Neural crest cell (in vitro differentiated cells): Measurements from ENCODE around the gene FUBP3. TPM values are rescaled to one million over a fixed set of nuclear protein-coding genes. Genes with fewer than 3 reads are reported as not detected.

Experiments
- DNase-seq: peaks from one replicate; pipeline ENCODE4 v3.0.0; 2021; ENCODE audit warnings: low read depth, mixed read lengths, low spot score
- H3K27ac Mint-ChIP-seq: one replicate; pipeline ENCODE4 v1.8.0; 2021; ENCODE audit warnings: mild to moderate bottlenecking, mixed read lengths; ENCODE audit not compliant: unreplicated experiment
- H3K27me3 Mint-ChIP-seq: 2 replicates; pipeline ENCODE4 v1.8.0; 2021; ENCODE audit warnings: low read depth, mild to moderate bottlenecking, mixed read lengths
- H3K36me3 Mint-ChIP-seq: 2 replicates; pipeline ENCODE4 v1.8.0; 2021; ENCODE audit warnings: low read depth, mild to moderate bottlenecking, mixed read lengths
- H3K4me1 Mint-ChIP-seq: 2 replicates; pipeline ENCODE4 v1.8.0; 2021; ENCODE audit warnings: mixed read lengths
- H3K4me3 Mint-ChIP-seq: one replicate; pipeline ENCODE4 v1.8.0; 2021; ENCODE audit warnings: mild to moderate bottlenecking, mixed read lengths
- H3K9me3 Mint-ChIP-seq: 2 replicates; pipeline ENCODE4 v1.8.0; 2021; ENCODE audit warnings: mixed read lengths
- CTCF ChIP-seq: fragments of 200-600 bp; sonication (generic); conservative IDR thresholded peaks from 2 replicates; pipeline ENCODE4 v1.5.0; 2021; ENCODE audit warnings: antibody characterized with exemption, mild to moderate bottlenecking
- total RNA-seq: library from RNA; stranded (reverse); gene quantifications from 2 replicates; pipeline ENCODE4 v1.2.1, GENCODE V29; 2021

FUBP3 gene
- total RNA-seq, 1 donor from 2014 or later: 67.7 TPM

- Mint-ChIP-seq H3K4me3 (peak overlapping the region; percentile 41), H3K27ac (no peak overlapping the region), H3K27me3 (peaks cover 95% of the 10 kb centered on the region), H3K4me1 (peaks cover 19% of the 10 kb centered on the region), H3K9me3 (no peaks in the 10 kb centered on the region), H3K36me3 (peaks cover 3% of the 10 kb centered on the region)
- TF ChIP-seq CTCF: no peak
- no peak for DNase-seq
Measured at GRCh38 chr9:130668196-130668595, 88.8 kb downstream of the FUBP3 start.

DNA sequence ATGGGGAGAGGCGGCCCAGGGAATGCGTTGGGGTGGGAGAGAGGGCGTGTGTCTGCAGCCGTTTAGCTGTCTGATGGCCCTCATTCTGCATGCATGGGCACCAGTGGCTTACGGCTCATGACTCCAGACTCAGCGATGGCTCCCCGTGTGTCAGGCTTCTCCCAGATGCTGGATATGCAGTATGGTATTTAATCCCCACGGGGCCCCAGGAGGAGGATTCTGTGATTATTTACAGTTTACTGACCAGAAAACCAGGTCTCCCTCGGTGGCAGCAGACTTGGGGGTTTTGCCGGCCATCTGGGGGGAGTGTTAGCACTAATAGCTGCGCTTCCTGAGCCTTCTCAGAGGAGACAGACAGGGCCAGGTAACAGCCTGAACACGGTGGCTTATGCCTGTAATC, 89.3 kb downstream of the FUBP3 start:
- Mint-ChIP-seq H3K4me3 (no peak overlapping the region), H3K27me3 (peaks cover 92% of the 10 kb centered on the region)

DNA sequence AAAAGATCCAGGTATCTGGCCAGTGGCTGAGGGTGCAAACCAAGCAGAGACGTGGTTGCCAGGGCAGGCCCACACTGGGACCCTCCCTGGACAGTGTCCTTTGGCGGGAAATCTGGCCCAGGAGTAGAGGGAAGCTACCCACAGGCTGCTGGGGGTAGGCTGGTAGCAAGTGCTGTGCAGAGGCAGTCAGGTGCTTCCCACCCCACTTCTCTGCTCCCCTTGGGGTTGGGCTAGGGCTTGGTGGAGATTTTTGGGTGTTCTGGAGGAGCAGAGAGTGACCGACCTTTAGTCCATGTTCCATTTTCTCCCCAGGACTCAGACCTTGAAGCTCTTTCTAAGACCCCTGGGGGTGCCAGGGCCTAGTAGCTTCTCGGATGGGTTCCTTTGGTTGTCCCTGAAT, 90.6 kb downstream of the FUBP3 start:
- Mint-ChIP-seq H3K9me3 (no peaks in the 10 kb centered on the region), H3K27ac (no peak overlapping the region), H3K4me1 (peaks cover 19% of the 10 kb centered on the region), H3K36me3 (peaks cover 3% of the 10 kb centered on the region), H3K4me3 (no peak overlapping the region), H3K27me3 (peaks cover 79% of the 10 kb centered on the region)
- TF ChIP-seq CTCF: no peak
- no peak for DNase-seq

More for the DNA sequence above, 89.3 kb downstream of the FUBP3 start:
- Mint-ChIP-seq H3K36me3 (peaks cover 3% of the 10 kb centered on the region), H3K4me1 (peaks cover 19% of the 10 kb centered on the region), H3K27ac (no peak overlapping the region), H3K9me3 (no peaks in the 10 kb centered on the region)
- no peak for DNase-seq
- no peak for TF ChIP-seq CTCF

DNA sequence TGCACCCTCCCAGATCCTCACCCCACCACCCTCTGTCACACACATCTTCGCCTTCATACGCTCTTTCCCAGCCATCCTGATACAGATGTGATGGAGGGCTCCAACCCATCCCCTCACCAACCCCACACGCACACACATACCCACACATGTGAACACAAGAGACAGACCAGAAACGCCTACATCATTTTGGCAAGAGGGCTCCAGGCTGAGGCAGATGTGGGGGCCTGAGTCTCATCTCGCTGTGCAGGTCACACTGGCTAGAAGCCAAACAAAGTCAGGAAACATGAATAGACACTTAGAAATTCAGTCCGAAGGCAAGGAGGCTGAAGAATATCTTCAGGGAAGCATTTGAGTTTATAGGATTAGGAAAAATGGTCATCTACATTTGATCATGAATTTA, 91.3 kb downstream of the FUBP3 start:
- Mint-ChIP-seq H3K4me3 (no peak overlapping the region), H3K36me3 (peaks cover 3% of the 10 kb centered on the region), H3K27me3 (peaks cover 74% of the 10 kb centered on the region), H3K9me3 (no peaks in the 10 kb centered on the region), H3K4me1 (peaks cover 14% of the 10 kb centered on the region), H3K27ac (no peak overlapping the region)
- TF ChIP-seq CTCF: no peak
- DNase-seq: no peak

- no peak for DNase-seq
- peaks cover 70% of the 10 kb centered on the region for H3K27me3 Mint-ChIP-seq
- H3K36me3 Mint-ChIP-seq: peaks cover 3% of the 10 kb centered on the region
- peaks cover 14% of the 10 kb centered on the region for H3K4me1 Mint-ChIP-seq
- H3K9me3 Mint-ChIP-seq: no peaks in the 10 kb centered on the region
- H3K27ac Mint-ChIP-seq: peak overlapping the region; percentile 45
- TF ChIP-seq CTCF: no peak
- H3K4me3 Mint-ChIP-seq: no peak overlapping the region
Measured at GRCh38 chr9:130672466-130672865, 93.1 kb downstream of the FUBP3 start.
